Stimulated activated CD8-positive, alpha-beta memory T cell treated with anti-CD3 and anti-CD28 coated beads, Interleukin-15, amount 100 ng/mL, for 4 hours (primary cell): ENCODE results near the gene C1QTNF12.
A peak's percentile ranks its signal among the peaks of the same experiment; 100 is the strongest.

Experiments
- DNase-seq, 2 donors: peaks; one replicate each; pipeline ENCODE4 v3.0.0-alpha.2; 2020; ENCODE audit warnings: low read depth in 2 of 2

Gene C1QTNF12

GRCh38 chr1:1213345-1214265 lies 32.9 kb downstream of the C1QTNF12 start, which contains the start of gene TNFRSF4:
Gene TNFRSF4, minus strand, starts transcription at chr1:1214153. Its CDS starts 26 bp downstream, at chr1:1214127.
- no peak for DNase-seq

- DNase-seq, result peak in 1 of 2 donors; percentile 37
Observed at GRCh38 chr1:1212780-1213344, 33.7 kb downstream of the C1QTNF12 start.

GRCh38 chr1:1211541-1212441 lies 34.7 kb downstream of the C1QTNF12 start:
- no peak for DNase-seq

GRCh38 chr1:1210726-1211540 lies 35.6 kb downstream of the C1QTNF12 start:
- no peak for DNase-seq

GRCh38 chr1:1208713-1209433 lies 37.6 kb downstream of the C1QTNF12 start:
- no peak for DNase-seq

- DNase-seq, result no peak
Observed at GRCh38 chr1:1207571-1207892, 39.0 kb downstream of the C1QTNF12 start.

- DNase-seq, result no peak
Observed at GRCh38 chr1:1206966-1207531, 39.5 kb downstream of the C1QTNF12 start.

- no peak for DNase-seq
Observed at GRCh38 chr1:1206376-1206965, 40.1 kb downstream of the C1QTNF12 start, which contains the start of gene TNFRSF18. Gene TNFRSF18, minus strand, starts transcription at chr1:1206592. Its CDS starts 21 bp downstream, at chr1:1206571.

- DNase-seq, result no peak
Observed at GRCh38 chr1:1205769-1206375, 40.6 kb downstream of the C1QTNF12 start.

- no peak for DNase-seq
Observed at GRCh38 chr1:1204998-1205768, 41.3 kb downstream of the C1QTNF12 start.

GRCh38 chr1:1204425-1204920 lies 42.0 kb downstream of the C1QTNF12 start:
- no peak for DNase-seq

GRCh38 chr1:1203561-1204424 lies 42.7 kb downstream of the C1QTNF12 start:
- no peak for DNase-seq

GRCh38 chr1:1202831-1203560 lies 43.5 kb downstream of the C1QTNF12 start:
- no peak for DNase-seq

- peak; percentile 85 to 93 for DNase-seq
Observed at GRCh38 chr1:1200876-1201810, 45.4 kb downstream of the C1QTNF12 start.
